K562 (cell line): Measurements from ENCODE around the gene LAMTOR4. TPM values are rescaled to one million over a fixed set of nuclear protein-coding genes. Genes with fewer than 3 reads are reported as not detected.

Experiments used
- ARHGAP35 ChIP-seq: fragments of 450-650 bp; IDR thresholded peaks from 2 replicates; pipeline ENCODE4 v1.6.1; 2018; ENCODE audit not compliant: partially characterized antibody
- BRD9 ChIP-seq: fragments of 450-650 bp; IDR thresholded peaks from 2 replicates; pipeline ENCODE4 v1.6.1; 2018; ENCODE audit warnings: low read depth; ENCODE audit not compliant: partially characterized antibody
- BRF1 ChIP-seq: IDR thresholded peaks from 3 replicates; pipeline ENCODE4 v1.6.1; 2011; ENCODE audit warnings: borderline replicate concordance, mild to moderate bottlenecking; ENCODE audit not compliant: insufficient read length; ENCODE audit errors: extremely low read depth
- C11orf30 ChIP-seq: fragments of 450-650 bp; IDR thresholded peaks from 2 replicates; pipeline ENCODE4 v1.6.1; 2016; ENCODE audit warnings: low read depth, mild to moderate bottlenecking
- CGGBP1 ChIP-seq: fragments of 250-450 bp; sonication (Bioruptor Pico); IDR thresholded peaks from 2 replicates; pipeline ENCODE4 v1.9.0; 2021; ENCODE audit warnings: mild to moderate bottlenecking
- EHMT2 ChIP-seq: fragments of 450-650 bp; IDR thresholded peaks from 2 replicates; pipeline ENCODE4 v1.6.1; 2018; ENCODE audit warnings: antibody characterized with exemption
- ELF2 ChIP-seq: fragments of 250-450 bp; sonication (Bioruptor Pico); IDR thresholded peaks from 2 replicates; pipeline ENCODE4 v1.5.0; 2021; ENCODE audit warnings: mild to moderate bottlenecking
- FUS ChIP-seq: fragments of 200-400 bp; formaldehyde crosslinking; optimal IDR thresholded peaks from 2 replicates; pipeline ENCODE3; 2017; ENCODE audit warnings: low read depth, low read length
- HSF4 ChIP-seq: fragments of 250-450 bp; sonication (Bioruptor Pico); IDR thresholded peaks from 2 replicates; pipeline ENCODE4 v2.1.2; 2022; ENCODE audit warnings: mild to moderate bottlenecking, moderate library complexity, borderline replicate concordance
- LCOR ChIP-seq: sonication (generic); formaldehyde crosslinking; IDR thresholded peaks from 2 replicates; pipeline ENCODE4 v1.8.0; 2022; ENCODE audit warnings: mild to moderate bottlenecking, missing genetic modification reagents
- MEF2A ChIP-seq: IDR thresholded peaks from 2 replicates; pipeline ENCODE4 v1.6.1; 2011; ENCODE audit warnings: low read depth, mild to moderate bottlenecking, low read length, moderate library complexity; ENCODE audit not compliant: control insufficient read depth
- MIER1 ChIP-seq: fragments of 450-650 bp; IDR thresholded peaks from 2 replicates; pipeline ENCODE4 v1.6.1; 2016; ENCODE audit warnings: antibody characterized with exemption, mild to moderate bottlenecking, low read depth
- MYNN ChIP-seq, 2 experiments: sonication (generic); formaldehyde crosslinking in 1 of 2; IDR thresholded peaks; 2 replicates each; pipeline versions ENCODE4 v1.5.0 to v1.6.1; 2016 to 2020; ENCODE audit warnings: antibody characterized with exemption in 1 of 2, missing genetic modification reagents in 1 of 2
- NCOR1 ChIP-seq: fragments of 450-650 bp; IDR thresholded peaks from 2 replicates; pipeline ENCODE4 v1.6.1; 2016; ENCODE audit warnings: mild to moderate bottlenecking, moderate library complexity
- NELFE ChIP-seq: IDR thresholded peaks from 2 replicates; pipeline ENCODE4 v1.6.1; 2011; ENCODE audit warnings: mild to moderate bottlenecking; ENCODE audit not compliant: insufficient read depth, insufficient read length
- NEUROD1 ChIP-seq: fragments of 150-350 bp; IDR thresholded peaks from 2 replicates; pipeline ENCODE4 v1.6.1; 2014; ENCODE audit warnings: borderline replicate concordance, low read length, low read depth; ENCODE audit not compliant: partially characterized antibody
- PCBP2 ChIP-seq: fragments of 200-400 bp; formaldehyde crosslinking; IDR thresholded peaks from 2 replicates; pipeline ENCODE4 v1.6.1; 2018; ENCODE audit warnings: low read length, low read depth, mild to moderate bottlenecking, moderate library complexity; ENCODE audit not compliant: poor library complexity, severe bottlenecking
- POLR2G ChIP-seq: fragments of 200-400 bp; formaldehyde crosslinking; IDR thresholded peaks from 2 replicates; pipeline ENCODE4 v1.6.1; 2017; ENCODE audit warnings: low read depth, mild to moderate bottlenecking, antibody characterized with exemption, low read length, moderate library complexity
- PPARD ChIP-seq: fragments of 250-450 bp; sonication (Bioruptor Pico); IDR thresholded peaks from 2 replicates; pipeline ENCODE4 v1.8.0; 2022; ENCODE audit warnings: inconsistent platforms, mild to moderate bottlenecking, moderate library complexity
- SP1 ChIP-seq: sonication (generic); formaldehyde crosslinking; IDR thresholded peaks from 2 replicates; pipeline ENCODE4 v1.8.1; 2022; ENCODE audit warnings: mild to moderate bottlenecking, missing genetic modification reagents
- U2AF1 ChIP-seq: fragments of 200-400 bp; formaldehyde crosslinking; optimal IDR thresholded peaks from 2 replicates; pipeline ENCODE3; 2017; ENCODE audit warnings: mild to moderate bottlenecking, low read depth, low read length, moderate library complexity
- XRCC3 ChIP-seq: fragments of 450-650 bp; IDR thresholded peaks from 2 replicates; pipeline ENCODE4 v1.6.1; 2017; ENCODE audit warnings: mild to moderate bottlenecking, moderate library complexity
- ZNF140 ChIP-seq: fragments of 250-450 bp; sonication (Bioruptor Pico); IDR thresholded peaks from 2 replicates; pipeline ENCODE4 v1.8.0; 2021; ENCODE audit warnings: moderate library complexity, mild to moderate bottlenecking, inconsistent platforms
- ZNF143 ChIP-seq: sonication (generic); formaldehyde crosslinking; IDR thresholded peaks from 2 replicates; pipeline ENCODE4 v1.9.0; 2022; ENCODE audit warnings: mild to moderate bottlenecking, missing genetic modification reagents
- ZNF197 ChIP-seq: fragments of 200-800 bp; sonication (Bioruptor generic); IDR thresholded peaks from 2 replicates; pipeline ENCODE4 v1.6.1; 2016; ENCODE audit warnings: low read depth, missing genetic modification characterization, missing compliant biosample characterization
- ZNF639 ChIP-seq, 2 experiments: fragments of 200-800 bp in 1 of 2; sonication (Bioruptor generic) in 1 of 2; sonication (generic) in 1 of 2; formaldehyde crosslinking in 1 of 2; IDR thresholded peaks in 1 of 2; conservative IDR thresholded peaks in 1 of 2; 2 replicates each; pipeline versions ENCODE4 v1.5.0 to v1.6.1; 2016 to 2020; ENCODE audit warnings: missing compliant biosample characterization in 1 of 2, missing genetic modification characterization in 1 of 2, missing genetic modification reagents in 1 of 2
- polyA plus RNA-seq, 8 experiments: library from polyadenylated mRNA; depleted of rRNA in 4 of 8; stranded (reverse) in 5 of 8; unstranded in 3 of 8; fragments of >200 nt; fragmentation: Nextera tagmentation in 2 of 8; fragmentation: Illumina TruSeq in 1 of 8; extraction: Ambion mirVana in 2 of 8; extraction: Trizol in 1 of 8; gene quantifications; 2 replicates each; pipeline versions ENCODE4 v1.2.1 to v1.2.3, GENCODE V29; 2011 to 2014; ENCODE audit warnings: inconsistent platforms in 1 of 8, missing spikeins in 1 of 8
- total RNA-seq, 7 experiments: library from RNA; depleted of rRNA in 6 of 7; stranded (reverse); fragments of >200 nt in 6 of 7; fragmentation: Illumina TruSeq in 2 of 7; extraction: Trizol in 2 of 7; gene quantifications; 2 replicates each; pipeline versions ENCODE4 v1.2.1 to v1.2.3, GENCODE V29; 2011 to 2021; ENCODE audit warnings: low replicate concordance in 1 of 7

LAMTOR4 gene
- total and polyA plus RNA-seq, 9 of the 15 experiments (the other 6 are each of a cell fraction or from before 2014, with no cell fraction given) = 79.6 to 314 (median 195) TPM

- TF ChIP-seq BRF1 (no peak), HSF4 (no peak), MYNN (IDR thresholded peaks at IDR 0.05) (no peak), MYNN (CRISPR knock-in tag; IDR thresholded peaks at IDR 0.05) (no peak), SP1 (CRISPR knock-in tag) (peak; percentile 23; the same call in 1 of the 2 replicates), LCOR (no peak), U2AF1 (no peak), ZNF140 (CRISPR knock-in tag) (no peak), NELFE (no peak), NEUROD1 (no peak), PCBP2 (no peak), MIER1 (no peak), XRCC3 (no peak), ZNF639 (CRISPR knock-in tag; conservative IDR thresholded peaks at IDR 0.05 in 1 of 2, IDR thresholded peaks at IDR 0.05 in 1 of 2) (no peak), EHMT2 (no peak), NCOR1 (no peak), ELF2 (CRISPR knock-in tag) (no peak), FUS (no peak), C11orf30 (no peak), POLR2G (0 out of 2 replicates have a peak, but pooled peaks have one; percentile 31), MEF2A (no peak), ARHGAP35 (no peak), BRD9 (no peak), PPARD (CRISPR knock-in tag) (no peak), ZNF197 (CRISPR knock-in tag) (no peak), CGGBP1 (CRISPR knock-in tag) (no peak), ZNF143 (CRISPR knock-in tag) (0 out of 2 replicates have a peak, but pooled peaks have one; percentile 25)
Measured at GRCh38 chr7:100127866-100128636, 20.7 kb upstream of the LAMTOR4 start (continued).
